ENCODE measurements around the gene TRABD2B.

GRCh38 chr1:48000883-48001282, 3.7 kb upstream of the TRABD2B start:
- TF ChIP-seq CTCF (conservative IDR thresholded peaks at IDR 0.05) (no peak), ZFX (IDR thresholded peaks at IDR 0.05) (no peak)

Measured in C4-2B (cell line).